Activated CD4-positive, alpha-beta memory T cell treated with anti-CD3 and anti-CD28 coated beads for 36 hours (primary cell): ENCODE measurements around the gene TMEM150A. TPM values are rescaled to one million over a fixed set of nuclear protein-coding genes. Genes with fewer than 3 reads are reported as not detected.
A peak's percentile ranks its signal among the peaks of the same experiment; 100 is the strongest.
"Not testable (repeated sequence)": the region's sequence is repeated elsewhere in the genome, so short reads cannot be mapped to it uniquely, and the experiment has no call there.

Experiments
- CTCF ChIA-PET: fragments of 350-600 bp; sonication (Branson Sonifier 250); formaldehyde crosslinking; loops from one replicate; lab custom pipeline; 2021; ENCODE audit warnings: antibody characterized with exemption, inconsistent platforms; lab: Charles Lee
- POLR2A ChIA-PET: fragments of 350-600 bp; sonication (Branson Sonifier 250); formaldehyde crosslinking; loops from one replicate; lab custom pipeline; 2021; ENCODE audit warnings: antibody characterized with exemption; lab: Charles Lee
- DNase-seq: peaks from one replicate; pipeline ENCODE4 v3.0.0-alpha.2; 2020
- H3K27ac Mint-ChIP-seq: one replicate; pipeline ENCODE4 v1.8.0; 2021; ENCODE audit warnings: mixed read lengths
- H3K27me3 Mint-ChIP-seq: one replicate; pipeline ENCODE4 v1.8.0; 2021; ENCODE audit warnings: mixed read lengths
- H3K36me3 Mint-ChIP-seq: one replicate; pipeline ENCODE4 v1.8.0; 2021; ENCODE audit warnings: mixed read lengths
- H3K4me1 Mint-ChIP-seq: one replicate; pipeline ENCODE4 v1.8.0; 2021; ENCODE audit warnings: low read depth, mixed read lengths
- H3K4me3 Mint-ChIP-seq: one replicate; pipeline ENCODE4 v1.8.0; 2021; ENCODE audit warnings: mild to moderate bottlenecking, mixed read lengths
- H3K9me3 Mint-ChIP-seq: one replicate; pipeline ENCODE4 v1.8.0; 2021; ENCODE audit warnings: mixed read lengths
- intact Hi-C: fragments of 100-400 bp; cut with micrococcal nuclease; formaldehyde crosslinking; loops from one replicate; pipeline ENCODE4 v1.15.1; 2023
- total RNA-seq, 2 experiments: library from RNA; stranded (reverse); gene quantifications; one replicate each; pipeline ENCODE4 v1.2.3, GENCODE V29; 2021

Gene TMEM150A
- total RNA-seq, 2 experiments from 2014 or later = 1.2 to 1.6 TPM

GRCh38 chr2:85561280-85562212, 41.0 kb downstream of the TMEM150A start, which contains the start of gene GGCX:
Gene GGCX (minus strand): TSS chr2:85561493. CDS start chr2:85561428, 65 bp downstream.
- Mint-ChIP-seq H3K27me3 (no peaks in the 10 kb centered on the region), H3K4me3 (peak within 1 kb of the TSS; percentile 92), H3K4me1 (peaks cover 37% of the 10 kb centered on the region), H3K9me3 (no peaks in the 10 kb centered on the region), H3K36me3 (peaks cover 7% of the 10 kb centered on the region), H3K27ac (peak within 1 kb of the TSS; percentile 83)
- DNase-seq = peak; percentile 98
- POLR2A ChIA-PET = interaction anchor here (0.6 to 3.5 kb wide), 11 partner anchors 9 to 235 kb away, joined by 3 to 30 read pairs (median 4); partner anchors contain the start of genes ELMOD3, MAT2A and RETSAT
- intact Hi-C loops = loop anchor here (1.0 to 2.0 kb wide), 5 partner anchors 16 to 55 kb away; partner anchors contain the start of genes MAT2A, RNF181, USP39 and VAMP8
- CTCF ChIA-PET = interaction anchor here (0.7 to 5.6 kb wide), 4 partner anchors 11 to 587 kb away, joined by 3 to 45 read pairs (median 3); partner anchors contain the start of gene ELMOD3

DNA sequence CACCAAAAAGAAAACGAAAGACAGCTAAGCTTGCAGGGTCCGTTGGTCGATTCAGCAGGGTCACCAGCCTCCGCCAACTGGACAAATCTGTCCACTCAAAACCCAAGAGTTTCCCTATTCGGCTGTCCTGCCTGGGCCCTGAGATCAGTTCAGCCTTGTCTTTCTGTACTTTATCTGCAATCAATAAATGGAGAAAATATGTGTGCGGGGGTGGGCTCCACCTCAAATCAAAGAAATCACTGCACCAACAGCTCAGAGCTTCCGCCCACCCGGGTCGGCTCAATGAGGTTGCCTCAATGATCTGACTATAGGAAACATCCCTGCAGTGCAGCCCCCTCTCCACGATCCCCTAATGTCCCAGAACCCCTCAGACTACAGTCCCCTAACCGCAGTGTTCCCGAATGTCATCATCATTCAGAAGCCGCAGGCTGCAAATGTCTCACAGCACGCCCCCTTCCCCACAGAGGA, 41.7 kb downstream of the TMEM150A start:
- CTCF ChIA-PET = interaction anchor here (1.0 to 5.6 kb wide), 3 partner anchors 11 to 206 kb away, joined by 3 to 45 read pairs (median 3); partner anchors contain the start of gene ELMOD3
- H3K4me3 Mint-ChIP-seq = peak overlapping the region; percentile 92
- DNase-seq = no peak
- intact Hi-C loops = loop anchor here (1.0 to 2.0 kb wide), 5 partner anchors 16 to 55 kb away; partner anchors contain the start of genes MAT2A, RNF181, USP39 and VAMP8
- peaks cover 37% of the 10 kb centered on the region for H3K4me1 Mint-ChIP-seq
- H3K27me3 Mint-ChIP-seq = no peaks in the 10 kb centered on the region
- H3K9me3 Mint-ChIP-seq = no peaks in the 10 kb centered on the region
- peaks cover 7% of the 10 kb centered on the region for H3K36me3 Mint-ChIP-seq
- POLR2A ChIA-PET = interaction anchor here (0.7 to 3.5 kb wide), 8 partner anchors 9 to 234 kb away, joined by 3 to 30 read pairs (median 5); partner anchors contain the start of genes C2orf68 and MAT2A
- peak overlapping the region; percentile 83 for H3K27ac Mint-ChIP-seq

DNA sequence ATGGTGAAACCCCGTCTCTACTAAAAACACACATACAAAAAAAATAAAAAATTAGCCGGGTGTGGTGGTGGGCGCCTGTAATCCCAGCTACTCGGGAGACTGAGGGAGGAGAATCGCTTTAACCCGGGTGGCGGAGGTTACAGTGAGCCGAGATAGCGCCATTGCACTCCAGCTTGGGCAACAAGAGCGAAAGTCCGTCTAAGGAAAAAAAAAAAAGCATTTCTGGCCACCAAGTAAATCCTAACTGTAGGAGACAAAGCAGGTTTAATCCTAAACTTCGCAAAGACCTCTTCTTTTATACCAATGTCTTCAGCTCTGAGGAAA, 42.1 kb downstream of the TMEM150A start:
- peak overlapping the region; percentile 92 for H3K4me3 Mint-ChIP-seq
- not testable (repeated sequence) for DNase-seq, H3K27me3 Mint-ChIP-seq, H3K9me3 Mint-ChIP-seq, H3K36me3 Mint-ChIP-seq
- peak overlapping the region; percentile 83 for H3K27ac Mint-ChIP-seq
- peaks cover 38% of the 10 kb centered on the region for H3K4me1 Mint-ChIP-seq
- CTCF ChIA-PET = interaction anchor here (1.4 to 5.6 kb wide), 2 partner anchors 10 to 206 kb away, joined by 3 to 45 read pairs; partner anchors contain the start of gene ELMOD3
- intact Hi-C loops = loop anchor here (2.0 kb wide), 1 partner anchor 22 kb away; the partner anchor contains the start of gene MAT2A
- POLR2A ChIA-PET = interaction anchor here (0.7 to 3.5 kb wide), 6 partner anchors 8 to 53 kb away, joined by 3 to 30 read pairs (median 5); partner anchors contain the start of genes C2orf68 and MAT2A

- POLR2A ChIA-PET = interaction anchor here (1.0 to 3.5 kb wide), 2 partner anchors 13 to 17 kb away, joined by 4 to 23 read pairs; no protein-coding TSS in a partner anchor
- Mint-ChIP-seq H3K4me3 (no peak overlapping the region), H3K4me1 (peaks cover 37% of the 10 kb centered on the region), H3K27ac (no peak overlapping the region), H3K27me3 (no peaks in the 10 kb centered on the region), H3K9me3 (no peaks in the 10 kb centered on the region), H3K36me3 (peaks cover 20% of the 10 kb centered on the region)
- intact Hi-C loops = no loop called here
- CTCF ChIA-PET = interaction anchor here (5.6 kb wide), 1 partner anchor 8 kb away, joined by 45 read pairs; no protein-coding TSS in a partner anchor
- DNase-seq = no peak
Observed at GRCh38 chr2:85558160-85558559, 44.3 kb downstream of the TMEM150A start.

- CTCF ChIA-PET = interaction anchor here (0.6 to 13.3 kb wide), 6 partner anchors 9 to 229 kb away, joined by 3 to 328 read pairs (median 4); partner anchors contain the start of genes SH2D6 and TGOLN2
- Mint-ChIP-seq H3K9me3 (no peaks in the 10 kb centered on the region), H3K36me3 (peaks cover 23% of the 10 kb centered on the region), H3K4me1 (peaks cover 34% of the 10 kb centered on the region), H3K27me3 (no peaks in the 10 kb centered on the region), H3K4me3 (no peak overlapping the region), H3K27ac (no peak overlapping the region)
- POLR2A ChIA-PET = interaction anchor here (1.2 to 2.9 kb wide), 2 partner anchors 11 to 120 kb away, joined by 4 to 15 read pairs; no protein-coding TSS in a partner anchor
- intact Hi-C loops = no loop called here
- DNase-seq = no peak
Observed at GRCh38 chr2:85557130-85557529, 45.4 kb downstream of the TMEM150A start.

- H3K27ac Mint-ChIP-seq = peak overlapping the region; percentile 14
- CTCF ChIA-PET = interaction anchor here (1.1 to 13.3 kb wide), 5 partner anchors 9 to 185 kb away, joined by 3 to 328 read pairs (median 5); partner anchors contain the start of gene SH2D6
- H3K9me3 Mint-ChIP-seq = no peaks in the 10 kb centered on the region
- H3K27me3 Mint-ChIP-seq = no peaks in the 10 kb centered on the region
- DNase-seq = no peak
- POLR2A ChIA-PET = interaction anchor here (2.9 kb wide), 1 partner anchor 9 kb away, joined by 15 read pairs; no protein-coding TSS in a partner anchor
- intact Hi-C loops = loop anchor here (5.0 kb wide), 1 partner anchor 253 kb away; no protein-coding TSS in a partner anchor
- H3K4me3 Mint-ChIP-seq = no peak overlapping the region
- H3K36me3 Mint-ChIP-seq = peaks cover 31% of the 10 kb centered on the region
- H3K4me1 Mint-ChIP-seq = peaks cover 24% of the 10 kb centered on the region
Observed at GRCh38 chr2:85554980-85555612, 47.4 kb downstream of the TMEM150A start.

- no peak for DNase-seq
- Mint-ChIP-seq H3K36me3 (peaks cover 31% of the 10 kb centered on the region), H3K27me3 (no peaks in the 10 kb centered on the region), H3K4me1 (peaks cover 7% of the 10 kb centered on the region), H3K27ac (no peak overlapping the region), H3K4me3 (no peak overlapping the region), H3K9me3 (no peaks in the 10 kb centered on the region)
- intact Hi-C loops = loop anchor here (5.0 kb wide), 1 partner anchor 251 kb away; no protein-coding TSS in a partner anchor
- ChIA-PET CTCF (interaction anchor here (1.5 to 13.3 kb wide), 5 partner anchors 19 to 199 kb away, joined by 5 to 328 read pairs (median 8); partner anchors contain the start of genes ELMOD3, RETSAT and SH2D6), POLR2A (interaction anchor here (1.7 kb wide), 1 partner anchor 14 kb away, joined by 5 read pairs; the partner anchor contains the start of gene MAT2A)
Observed at GRCh38 chr2:85553184-85553583, 49.3 kb downstream of the TMEM150A start.

DNA sequence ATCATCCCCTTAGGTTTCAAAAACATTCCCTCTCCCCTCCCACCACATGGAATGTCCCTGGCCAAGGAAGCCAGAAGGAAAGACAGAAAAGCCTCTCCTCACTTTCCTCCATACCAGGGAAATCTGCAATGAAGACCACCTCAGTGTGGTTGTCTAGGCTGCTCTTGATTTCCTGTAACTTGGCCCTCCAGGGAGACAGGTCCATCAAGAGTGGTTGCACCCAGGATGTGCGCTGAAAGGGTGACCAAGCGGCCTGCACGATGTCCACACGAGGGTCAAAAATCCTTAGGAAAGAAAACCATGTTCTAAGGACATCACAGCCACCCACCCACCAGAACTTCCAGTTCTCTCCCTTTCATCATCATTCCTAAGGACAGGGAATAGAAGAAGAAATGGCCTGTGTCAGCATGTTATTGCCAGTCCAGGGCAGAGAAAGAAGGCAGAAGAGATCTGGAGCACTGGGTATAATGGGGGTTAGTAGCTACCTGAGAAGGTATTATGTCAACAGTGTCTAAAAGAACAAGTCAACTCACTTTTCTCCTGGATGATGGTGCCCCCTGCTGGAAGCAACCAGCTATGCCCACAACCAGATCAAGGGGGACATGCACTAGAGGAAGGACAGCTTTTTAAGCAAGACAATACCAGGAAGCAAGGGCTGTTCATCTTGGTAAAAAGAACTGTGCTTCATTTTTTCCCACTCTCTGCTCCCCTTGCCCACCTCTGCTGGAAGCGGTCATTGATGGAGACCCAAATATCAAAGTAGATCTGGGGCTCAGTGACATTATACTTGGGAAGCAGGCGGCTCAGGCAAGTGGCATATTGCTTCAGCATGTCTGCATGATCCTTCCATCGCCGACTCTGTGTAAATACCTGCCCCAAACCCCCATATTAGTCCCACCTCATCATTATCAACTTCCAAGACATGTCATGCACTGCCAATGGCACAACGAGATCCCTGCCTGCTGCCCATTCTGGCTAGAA, 50.5 kb downstream of the TMEM150A start:
- Mint-ChIP-seq H3K27me3 (no peaks in the 10 kb centered on the region), H3K9me3 (no peaks in the 10 kb centered on the region), H3K36me3 (peaks cover 27% of the 10 kb centered on the region), H3K4me1 (peaks cover 3% of the 10 kb centered on the region), H3K4me3 (no peak overlapping the region), H3K27ac (no peak overlapping the region)
- intact Hi-C loops = loop anchor here (1.0 to 5.0 kb wide), 3 partner anchors 132 to 250 kb away; no protein-coding TSS in a partner anchor
- DNase-seq = peak; percentile 91
- CTCF ChIA-PET = interaction anchor here (0.6 to 13.3 kb wide), 38 partner anchors 9 to 251 kb away, joined by 3 to 328 read pairs (median 5); partner anchors contain the start of genes ELMOD3, GGCX, MAT2A and RETSAT
- POLR2A ChIA-PET = interaction anchor here (0.6 to 5.4 kb wide), 7 partner anchors 9 to 225 kb away, joined by 3 to 52 read pairs (median 7); partner anchors contain the start of genes GGCX, MAT2A, SH2D6 and TGOLN2

DNA sequence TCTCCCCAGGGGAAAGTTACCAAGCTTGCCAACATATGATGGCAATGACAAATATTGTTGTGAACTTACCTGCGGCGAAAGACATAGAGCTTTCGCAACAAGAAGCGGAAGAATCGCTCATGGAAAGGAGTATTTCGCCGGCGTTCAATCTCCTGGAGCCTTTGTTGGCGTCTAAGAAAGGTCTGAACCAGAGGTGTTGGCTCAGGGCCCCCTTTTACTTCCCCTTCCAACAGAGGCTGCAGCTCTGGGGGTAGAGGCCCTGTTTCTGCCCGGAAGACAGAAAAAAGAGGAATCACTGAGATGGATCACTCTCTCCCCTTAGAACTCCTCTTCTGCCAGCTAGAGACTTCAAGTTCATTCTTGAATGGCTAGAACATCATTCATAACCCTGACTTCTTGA, 52.0 kb downstream of the TMEM150A start:
- no peak overlapping the region for H3K27ac Mint-ChIP-seq
- intact Hi-C loops = loop anchor here (5.0 kb wide), 1 partner anchor 248 kb away; no protein-coding TSS in a partner anchor
- CTCF ChIA-PET = interaction anchor here (0.7 to 13.3 kb wide), 13 partner anchors 10 to 185 kb away, joined by 3 to 328 read pairs (median 4); partner anchors contain the start of genes GGCX, MAT2A, RNF181 and SH2D6
- H3K9me3 Mint-ChIP-seq = no peaks in the 10 kb centered on the region
- peaks cover 35% of the 10 kb centered on the region for H3K36me3 Mint-ChIP-seq
- POLR2A ChIA-PET = interaction anchor here (0.6 to 5.4 kb wide), 5 partner anchors 11 to 231 kb away, joined by 3 to 52 read pairs (median 3); partner anchors contain the start of genes MAT2A, SH2D6 and TGOLN2
- peaks cover 3% of the 10 kb centered on the region for H3K4me1 Mint-ChIP-seq
- H3K27me3 Mint-ChIP-seq = no peaks in the 10 kb centered on the region
- H3K4me3 Mint-ChIP-seq = no peak overlapping the region
- DNase-seq = no peak
